Measurements from ENCODE around the gene GJC1. TPM values are rescaled to one million over a fixed set of nuclear protein-coding genes. Genes with fewer than 3 reads are reported as not detected.
A peak's percentile ranks its signal among the peaks of the same experiment; 100 is the strongest.
"Not testable (repeated sequence)": the region's sequence is repeated elsewhere in the genome, so short reads cannot be mapped to it uniquely, and the experiment has no call there.

Gene GJC1
- total RNA-seq, 1 donor from 2014 or later, result 0.53 TPM

DNA sequence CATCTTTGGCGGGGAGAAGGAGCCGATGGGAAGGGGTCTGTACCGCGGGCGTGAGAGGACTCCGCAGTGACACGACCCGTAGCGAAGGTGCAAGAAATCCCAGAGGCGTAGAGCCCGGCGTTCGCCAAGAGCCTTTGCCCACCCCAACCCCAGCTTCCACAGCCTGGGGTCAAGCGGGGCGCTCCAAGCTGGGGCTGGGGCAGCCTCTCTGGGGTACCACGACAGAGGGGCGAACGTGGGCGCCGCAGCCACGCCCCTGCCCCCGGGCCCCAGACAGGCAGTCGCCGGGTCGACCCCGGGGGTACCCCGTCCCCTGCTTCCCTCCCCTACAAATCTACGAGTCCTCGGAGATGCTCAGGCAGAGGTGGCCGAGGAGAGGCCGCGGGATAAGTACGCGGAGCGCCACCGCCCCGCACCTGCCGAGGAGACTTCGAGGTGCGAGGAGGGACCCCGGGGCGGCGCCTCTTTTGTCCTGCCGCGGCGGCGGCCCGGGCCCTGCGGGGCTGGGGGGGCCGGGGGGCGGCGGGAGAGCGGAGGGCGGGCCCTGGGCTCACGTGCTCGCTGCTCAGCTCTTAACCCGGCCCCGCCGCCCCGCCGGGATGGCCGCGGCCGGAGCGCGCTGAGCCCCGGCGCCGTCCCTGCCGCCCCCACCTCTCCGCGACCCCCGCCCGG lies 71.5 kb downstream of the GJC1 start, which contains the start of gene ADAM11:
ADAM11 (plus strand) TSS at position 575 of the 672 bp plus-strand sequence. CDS start 212 bp downstream, outside the sequence.
- Histone ChIP-seq H3K4me3 (ENCODE audit: low read depth, low read length) (peak within 1 kb of the TSS; percentile 4), H3K27me3 (ENCODE audit: control insufficient read depth, insufficient read depth, low read length) (peaks cover 28% of the 10 kb centered on the region), H3K36me3 (ENCODE audit: control insufficient read depth, insufficient read depth, low read length) (no peaks in the 10 kb centered on the region)
- no peak for FAIRE-seq
- no peak for TF ChIP-seq CTCF (IDR thresholded peaks at IDR 0.05; ENCODE audit: insufficient read depth, low read length, severe bottlenecking)
- no peak for DNase-seq (ENCODE audit: low read depth)

- no peak for TF ChIP-seq CTCF (IDR thresholded peaks at IDR 0.05; ENCODE audit: insufficient read depth, low read length, severe bottlenecking)
- H3K27me3 ChIP-seq (ENCODE audit: control insufficient read depth, insufficient read depth, low read length), result peaks cover 28% of the 10 kb centered on the region
- FAIRE-seq, result no peak
- no peaks in the 10 kb centered on the region for H3K36me3 ChIP-seq (ENCODE audit: control insufficient read depth, insufficient read depth, low read length)
- DNase-seq (ENCODE audit: low read depth), result no peak
- no peak overlapping the region for H3K4me3 ChIP-seq (ENCODE audit: low read depth, low read length)
These were observed 72.1 kb downstream of the GJC1 start for GRCh38 chr17:44757918-44758413.

DNA sequence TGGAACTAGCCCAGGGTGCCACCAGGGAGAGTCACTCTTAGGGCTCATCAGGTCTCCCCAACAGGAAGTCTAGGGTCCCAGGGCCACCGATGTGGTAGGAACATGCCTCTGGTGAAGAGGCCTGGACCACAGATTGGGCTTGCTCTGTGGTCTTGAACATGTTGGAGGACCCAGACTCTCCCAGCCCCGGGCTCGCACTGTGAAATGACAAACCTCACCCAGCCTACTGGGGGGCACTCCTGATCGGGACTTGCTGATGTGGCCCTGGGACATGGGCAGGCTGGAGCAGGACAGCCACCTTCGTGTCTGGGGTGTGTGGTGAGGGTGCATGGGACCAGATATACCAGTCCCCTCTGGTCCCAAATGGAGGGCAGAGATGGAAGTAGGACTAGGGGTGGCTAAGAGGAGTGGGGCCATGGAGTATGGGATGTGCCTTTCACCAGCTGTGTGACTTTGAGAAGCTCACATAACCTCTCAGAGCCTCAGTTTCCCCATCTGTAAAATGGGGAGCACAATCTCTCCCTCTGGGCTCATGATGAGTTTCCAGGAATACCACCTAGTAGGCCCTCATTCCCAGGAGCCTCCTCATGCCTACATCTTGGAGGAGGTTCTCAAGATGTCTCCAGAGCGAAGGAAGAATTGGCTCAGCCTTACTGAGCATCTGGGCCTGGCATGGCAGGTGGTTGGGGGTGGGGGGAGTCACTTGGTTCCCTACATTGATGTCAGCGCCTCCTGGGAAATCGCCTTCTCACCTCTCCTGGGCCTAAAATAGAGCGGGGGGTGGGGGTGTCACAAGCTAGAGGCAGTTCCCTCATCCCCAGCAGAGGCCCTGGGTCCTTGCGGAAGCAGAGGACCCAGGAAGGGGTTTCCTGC lies 72.8 kb downstream of the GJC1 start:
- H3K4me3 ChIP-seq (ENCODE audit: low read depth, low read length), result no peak overlapping the region
- DNase-seq (ENCODE audit: low read depth) (no peak), FAIRE-seq (no peak)
- TF ChIP-seq CTCF (IDR thresholded peaks at IDR 0.05; ENCODE audit: insufficient read depth, low read length, severe bottlenecking), result no peak
- H3K36me3 ChIP-seq (ENCODE audit: control insufficient read depth, insufficient read depth, low read length), result no peaks in the 10 kb centered on the region
- peaks cover 28% of the 10 kb centered on the region for H3K27me3 ChIP-seq (ENCODE audit: control insufficient read depth, insufficient read depth, low read length)

- not testable (repeated sequence) for H3K36me3 ChIP-seq (ENCODE audit: control insufficient read depth, insufficient read depth, low read length); H3K4me3 ChIP-seq (ENCODE audit: low read depth, low read length); FAIRE-seq; DNase-seq (ENCODE audit: low read depth)
- H3K27me3 ChIP-seq (ENCODE audit: control insufficient read depth, insufficient read depth, low read length), result peaks cover 23% of the 10 kb centered on the region
These were observed 74.9 kb downstream of the GJC1 start for GRCh38 chr17:44755180-44755579.

DNA sequence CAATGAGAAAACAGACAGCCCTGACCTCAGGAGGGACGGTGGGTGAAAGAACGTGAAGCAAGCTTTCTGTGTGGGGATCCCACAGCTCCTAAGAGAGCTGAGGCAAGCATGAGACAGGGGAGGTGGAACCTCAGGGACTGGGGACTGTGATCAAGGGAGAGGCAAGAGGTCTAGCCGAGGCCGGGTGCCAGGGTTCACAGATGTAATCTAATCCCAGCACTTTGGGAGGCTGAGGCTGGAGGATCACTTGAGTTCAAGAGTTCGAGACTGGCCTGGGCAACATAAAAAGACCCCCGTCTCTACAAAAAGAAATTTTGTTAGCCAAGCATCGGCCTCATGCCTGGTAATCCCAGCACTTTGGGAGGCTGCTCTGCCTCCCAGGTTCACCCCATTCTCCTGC lies 75.8 kb downstream of the GJC1 start:
- H3K4me3 ChIP-seq (ENCODE audit: low read depth, low read length), result no peak overlapping the region
- FAIRE-seq (no peak), DNase-seq (ENCODE audit: low read depth) (no peak)
- H3K36me3 ChIP-seq (ENCODE audit: control insufficient read depth, insufficient read depth, low read length), result no peaks in the 10 kb centered on the region
- no peak for TF ChIP-seq CTCF (IDR thresholded peaks at IDR 0.05; ENCODE audit: insufficient read depth, low read length, severe bottlenecking)
- peaks cover 14% of the 10 kb centered on the region for H3K27me3 ChIP-seq (ENCODE audit: control insufficient read depth, insufficient read depth, low read length)

Measured in bronchial epithelial cell (primary cell).